GM18499 (cell line): Measurements from ENCODE around the gene ACTA2.
A peak's percentile ranks its signal among the peaks of the same experiment; 100 is the strongest.

Experiments used
- ATAC-seq: cut with Tn5 transposase; IDR thresholded peaks from one replicate; pipeline ENCODE4 v1.9.1; 2021; ENCODE audit warnings: moderate number of reproducible peaks; ENCODE audit not compliant: insufficient read depth, unreplicated experiment

The ACTA2 gene

DNA sequence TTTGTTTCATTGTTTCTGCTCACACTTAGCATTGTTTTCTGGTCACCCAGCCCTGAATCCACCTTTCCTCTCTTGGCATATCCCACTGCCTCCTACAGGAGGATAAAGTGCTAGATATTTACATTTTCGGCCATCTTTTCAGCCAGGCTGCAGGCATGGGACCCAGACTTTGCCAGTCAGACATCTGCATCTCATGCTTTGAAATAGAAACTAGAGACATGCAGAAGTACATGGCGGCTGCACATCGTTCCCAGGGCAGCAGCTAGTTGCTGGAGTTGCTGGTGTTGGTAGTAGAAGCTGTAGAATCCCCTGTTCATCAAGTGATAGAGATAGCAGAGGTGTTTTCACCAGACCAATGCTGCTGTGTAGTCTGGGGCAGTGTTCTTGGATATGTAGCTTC, 53.8 kb downstream of the ACTA2 start:
- no peak for ATAC-seq

DNA sequence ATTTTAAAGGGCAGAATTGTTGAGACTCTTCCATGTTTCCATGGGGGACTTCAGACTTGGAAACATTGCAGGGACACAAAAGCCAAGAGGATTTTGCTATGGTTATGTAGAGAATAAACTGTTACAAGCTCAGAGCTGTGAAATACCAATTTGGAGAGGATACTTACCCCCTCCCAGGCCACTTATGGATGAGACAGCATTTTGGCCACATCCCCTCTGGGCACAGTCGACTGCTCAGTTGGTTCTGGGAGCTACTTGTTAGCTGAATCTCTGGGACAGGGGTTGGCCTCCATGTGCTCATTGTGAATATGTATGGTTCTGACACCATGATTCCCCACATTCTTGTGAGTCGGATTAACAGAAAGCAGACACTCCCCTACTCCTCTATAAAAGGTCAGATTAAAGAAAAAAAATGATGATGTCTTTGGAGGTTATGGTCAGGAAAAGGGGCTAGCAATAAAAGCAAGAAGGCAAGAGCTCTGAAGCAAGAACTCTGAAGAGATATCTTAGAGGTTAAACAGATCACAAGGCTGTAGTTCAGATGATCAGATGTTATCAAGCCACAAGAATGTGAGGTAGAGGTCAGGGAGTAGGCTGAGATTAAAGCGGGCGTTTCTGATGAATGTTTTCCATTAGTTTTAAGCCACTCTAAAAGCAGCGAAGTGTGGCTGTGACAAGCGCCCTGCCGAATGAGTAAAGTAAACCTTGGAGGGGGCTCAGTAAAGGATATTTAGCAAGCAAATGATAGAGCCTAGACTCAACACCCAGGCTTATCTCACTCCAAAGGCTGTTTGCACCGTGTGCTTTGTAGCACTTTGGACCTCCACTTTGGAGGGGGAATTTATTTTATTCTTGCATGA, 55.3 kb downstream of the ACTA2 start:
- ATAC-seq: no peak

DNA sequence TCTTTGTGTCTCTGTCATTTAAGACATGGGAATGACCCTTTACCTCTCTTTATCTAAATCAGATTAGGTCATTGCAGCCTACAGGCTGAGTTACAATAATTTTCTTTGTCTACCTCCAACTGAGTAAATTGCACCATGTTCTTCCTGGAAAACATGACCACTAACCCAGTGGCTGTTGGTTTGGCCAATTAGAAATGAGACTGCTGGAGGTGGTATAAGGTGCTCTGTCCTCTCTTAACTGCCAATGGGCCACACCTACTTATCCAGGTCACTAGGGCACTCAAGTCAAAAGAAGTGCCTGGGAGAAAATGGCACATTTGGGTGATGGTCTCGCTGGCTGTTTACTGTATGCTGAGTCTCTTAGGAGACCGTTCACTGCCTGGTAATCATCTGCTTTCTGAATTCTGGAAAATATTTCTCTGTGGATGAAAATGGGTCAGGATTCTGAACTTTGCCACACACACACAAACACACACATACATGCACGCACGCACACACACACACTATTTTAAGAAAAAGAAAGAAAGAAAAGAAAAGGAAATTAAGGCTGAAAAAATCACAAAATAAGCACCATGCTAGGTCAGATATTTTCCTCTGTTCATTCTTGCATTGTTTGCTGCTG, 56.1 kb downstream of the ACTA2 start:
- ATAC-seq: no peak

DNA sequence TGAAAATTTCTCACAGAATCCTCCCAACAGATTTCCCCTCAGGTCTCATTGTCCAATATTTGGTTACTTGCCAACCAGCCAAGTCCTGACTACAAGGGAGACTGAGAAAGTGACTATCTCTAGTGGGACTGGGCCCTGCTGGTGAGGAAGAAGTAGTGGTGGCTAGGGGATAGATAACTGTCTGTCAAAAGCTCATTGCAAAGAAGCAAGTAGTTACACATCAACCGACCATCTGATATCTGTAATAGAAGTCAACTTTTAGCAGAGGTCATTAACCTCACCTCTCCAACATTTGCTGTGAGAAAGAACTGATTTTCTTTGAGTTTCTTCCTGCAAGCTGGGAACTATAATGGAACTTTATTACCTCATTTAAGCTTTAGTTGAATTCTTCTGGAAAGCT, 57.3 kb downstream of the ACTA2 start:
- no peak for ATAC-seq

DNA sequence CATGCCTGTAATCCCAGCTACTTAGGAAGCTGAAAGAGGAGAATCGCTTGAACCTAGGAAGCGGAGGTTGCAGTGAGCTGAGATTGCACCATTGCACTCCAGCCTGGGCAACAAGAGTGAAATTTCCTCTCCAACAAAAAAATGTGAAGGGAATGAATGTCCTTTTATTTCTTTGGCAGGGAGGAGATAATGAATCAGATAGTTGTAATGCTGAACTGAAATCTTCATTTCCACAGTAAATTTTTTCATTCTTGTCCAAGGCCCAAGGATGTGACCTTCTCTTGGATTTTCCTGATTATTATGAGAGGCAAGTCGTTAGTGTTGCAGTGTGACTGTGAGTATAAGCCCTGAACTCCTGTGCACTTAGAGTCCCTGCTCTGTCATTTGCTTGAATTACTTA, 59.0 kb downstream of the ACTA2 start:
- ATAC-seq: no peak

DNA sequence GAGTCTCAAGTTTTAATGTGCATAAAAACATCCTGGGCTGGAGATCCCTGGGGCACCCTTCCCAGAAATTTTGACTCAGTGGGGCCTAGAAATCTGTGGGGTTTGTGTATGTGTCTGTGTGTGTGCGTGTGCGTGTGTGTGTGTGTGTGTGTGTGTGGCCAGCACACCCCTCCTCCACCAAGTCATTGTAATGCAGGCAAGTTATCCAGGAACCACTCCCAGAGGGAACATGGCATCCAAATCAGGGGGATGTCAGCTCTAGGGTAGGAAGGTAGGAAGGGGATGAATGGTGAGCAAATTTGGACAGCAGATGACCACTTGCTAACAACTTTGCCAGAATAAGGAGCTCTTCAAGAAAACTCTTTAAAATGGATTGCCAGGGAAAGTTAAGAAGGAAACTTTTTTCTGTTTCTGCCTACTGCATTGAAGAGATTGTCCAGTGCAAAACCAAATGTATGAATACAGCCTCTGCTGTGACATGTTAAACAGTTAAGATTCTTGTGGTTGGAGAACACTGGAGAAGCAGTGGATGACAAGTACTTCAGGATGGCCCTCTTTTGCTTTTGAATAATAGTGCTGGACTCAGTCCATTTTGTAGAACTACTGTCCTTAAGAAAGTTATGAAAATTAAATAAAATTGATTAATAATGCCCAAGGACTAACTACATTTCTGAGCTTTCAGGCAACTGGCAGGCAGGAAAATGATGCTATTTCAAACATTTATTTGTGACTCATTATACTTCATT, 60.2 kb downstream of the ACTA2 start:
- ATAC-seq: no peak

DNA sequence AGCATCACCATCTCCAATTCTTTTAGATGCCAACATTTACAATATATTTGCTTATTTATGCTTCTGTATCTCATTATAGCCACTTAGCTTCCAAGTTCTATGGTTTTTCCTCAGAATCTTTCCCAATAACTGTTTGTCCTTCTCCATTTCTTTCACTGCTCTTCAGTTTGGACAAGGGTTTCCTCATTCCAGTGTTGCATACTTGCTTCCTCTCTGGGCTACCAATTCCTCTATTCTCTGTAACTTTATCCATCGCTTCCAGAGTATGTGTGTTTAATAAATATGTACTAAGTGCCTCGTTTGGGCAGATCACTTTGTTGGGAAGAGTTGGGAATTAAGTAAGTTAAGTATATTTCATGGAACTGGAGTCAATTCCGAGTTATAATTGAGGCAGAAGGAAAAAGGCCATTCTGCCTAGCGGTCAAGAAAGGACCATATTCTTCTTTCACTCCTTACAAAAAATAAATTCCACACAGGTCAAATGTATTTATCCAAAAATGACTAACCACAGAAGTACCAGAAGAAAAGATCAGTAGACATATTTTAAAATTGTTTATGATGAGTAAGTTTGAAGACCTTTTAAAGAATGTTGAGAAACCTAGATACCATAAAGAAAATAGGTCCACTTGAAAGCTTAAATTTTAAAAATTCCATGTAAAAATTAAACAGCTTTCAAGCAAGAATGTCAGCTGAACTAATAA, 61.7 kb downstream of the ACTA2 start:
- ATAC-seq: no peak

DNA sequence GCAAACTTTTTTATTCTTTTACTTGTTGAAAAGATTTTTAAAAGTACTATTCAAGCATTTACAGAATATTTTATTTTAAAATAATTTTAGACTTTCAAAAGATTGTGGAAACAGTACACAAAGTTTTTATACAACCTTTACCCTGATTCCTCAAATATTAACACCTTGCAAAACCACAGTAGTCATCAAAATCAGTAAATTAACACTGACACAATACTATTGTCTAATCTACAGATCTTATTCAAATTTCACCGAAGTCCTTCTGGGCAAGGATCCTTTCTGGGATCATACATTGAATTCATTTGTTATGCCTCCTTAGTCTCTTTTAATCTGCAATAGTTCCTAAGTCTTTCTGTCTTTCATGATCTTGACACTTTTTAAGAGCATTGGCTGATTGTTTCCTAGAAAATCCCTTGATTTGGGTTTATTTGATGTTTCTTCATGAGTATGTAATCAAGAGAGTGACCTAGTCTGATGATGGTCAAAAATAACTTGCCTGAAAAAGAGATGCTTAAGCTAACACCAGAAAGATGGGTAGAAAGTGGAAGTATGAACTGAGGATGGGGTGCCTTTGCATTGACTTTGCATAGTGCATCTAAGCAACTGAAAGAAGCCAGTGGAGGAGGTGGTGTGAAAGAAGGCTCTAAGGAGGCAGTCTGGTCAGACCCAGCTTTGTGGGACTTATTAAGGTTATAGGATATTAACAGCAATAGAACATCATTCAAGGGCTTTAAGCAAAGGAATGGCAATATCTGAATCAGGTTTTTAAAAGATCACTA, 62.8 kb downstream of the ACTA2 start:
- no peak for ATAC-seq

DNA sequence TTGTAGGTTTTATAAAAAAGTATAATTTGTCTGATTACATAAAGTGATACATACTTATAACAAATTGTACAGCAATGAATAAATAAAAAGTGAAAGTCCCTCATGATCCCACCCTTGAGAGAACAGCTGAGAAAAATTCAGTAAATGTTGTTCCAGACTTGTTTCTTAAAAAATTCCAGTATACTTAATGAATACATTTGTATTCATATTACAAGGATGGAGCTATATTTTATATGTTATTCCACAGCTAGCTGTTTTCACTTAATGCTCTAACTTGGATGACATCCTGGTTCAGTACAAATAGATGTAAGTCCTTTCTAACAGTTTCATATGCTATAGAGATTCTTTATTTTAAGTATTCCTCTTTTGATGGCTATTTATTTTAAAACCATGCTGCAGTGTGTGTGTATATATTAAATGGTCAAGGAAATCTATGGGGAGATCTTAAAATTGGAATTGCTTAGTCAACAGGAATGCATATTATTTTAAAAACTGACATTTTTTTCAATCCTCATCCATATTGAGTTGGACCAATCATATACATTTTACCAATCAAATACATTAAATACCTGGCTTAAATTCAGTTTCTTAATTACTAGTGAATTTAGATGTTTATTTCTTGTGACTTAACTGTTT, 63.6 kb downstream of the ACTA2 start:
- no peak for ATAC-seq

DNA sequence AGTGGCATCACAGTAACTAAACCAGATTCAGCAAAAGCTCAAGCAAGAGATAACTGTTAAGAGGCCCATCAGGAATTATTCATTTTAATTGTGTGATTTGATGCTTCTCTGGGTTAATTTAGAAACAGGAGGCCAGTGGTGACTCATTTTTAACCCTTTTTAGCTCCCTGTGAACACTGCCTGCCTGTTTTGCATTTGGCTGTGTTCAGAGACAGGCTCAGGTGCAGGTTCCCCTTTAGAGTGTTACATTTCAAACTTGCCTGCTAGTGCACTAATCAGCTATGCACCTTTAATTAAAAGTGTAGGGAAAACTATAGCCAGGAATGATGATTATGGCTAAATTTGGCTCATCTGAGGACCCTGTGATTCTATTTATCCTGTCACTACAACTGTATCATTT, 66.0 kb downstream of the ACTA2 start:
- peak; percentile 38 for ATAC-seq
